Amniotic epithelial cell (primary cell): Measurements from ENCODE around the gene AKAP13.

Experiments
- DNase-seq: peaks from one replicate; pipeline ENCODE4 v3.0.0-alpha.2; 2010; ENCODE audit warnings: low read depth

The AKAP13 gene

GRCh38 chr15:85386261-85386660 is 5.9 kb downstream of the AKAP13 start:
- DNase-seq = no peak

DNA sequence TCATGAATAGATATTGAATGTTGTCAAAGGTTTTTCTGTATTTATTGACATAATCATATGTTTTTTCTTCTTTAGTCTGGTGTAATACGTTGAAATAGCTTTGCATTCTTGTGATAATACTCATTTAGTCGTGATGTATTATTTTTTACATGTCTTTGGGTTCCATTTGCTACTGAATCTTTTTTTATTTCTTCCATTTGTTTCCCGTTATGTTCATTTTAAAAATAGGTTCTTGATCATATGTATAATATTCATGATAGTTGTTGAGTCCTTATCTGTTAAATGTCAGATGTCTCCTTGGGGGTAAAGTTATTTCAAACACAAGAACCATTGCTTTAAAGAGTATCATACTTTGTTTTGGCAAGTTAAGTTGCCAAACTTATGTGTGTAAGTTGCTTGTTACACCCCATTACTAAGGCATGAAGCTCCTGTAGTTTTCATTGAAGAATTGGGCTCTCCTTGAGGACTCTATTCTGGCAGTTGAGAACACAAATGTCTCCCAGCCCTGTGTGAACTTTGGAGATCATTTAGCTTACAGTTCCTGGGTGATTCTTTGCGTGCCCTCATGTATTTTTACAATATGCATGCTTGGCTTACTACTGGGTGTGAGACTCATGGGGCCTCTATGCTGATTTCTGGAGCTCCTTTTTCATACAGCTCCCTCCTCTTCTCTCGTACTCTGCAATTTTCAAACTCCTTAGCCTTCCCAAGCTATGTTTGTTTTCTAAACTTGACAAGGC is 8.3 kb downstream of the AKAP13 start:
- DNase-seq = no peak

GRCh38 chr15:85389306-85389650 is 8.9 kb downstream of the AKAP13 start:
- no peak for DNase-seq

- no peak for DNase-seq
These were observed 9.4 kb downstream of the AKAP13 start for GRCh38 chr15:85389772-85390171.

DNA sequence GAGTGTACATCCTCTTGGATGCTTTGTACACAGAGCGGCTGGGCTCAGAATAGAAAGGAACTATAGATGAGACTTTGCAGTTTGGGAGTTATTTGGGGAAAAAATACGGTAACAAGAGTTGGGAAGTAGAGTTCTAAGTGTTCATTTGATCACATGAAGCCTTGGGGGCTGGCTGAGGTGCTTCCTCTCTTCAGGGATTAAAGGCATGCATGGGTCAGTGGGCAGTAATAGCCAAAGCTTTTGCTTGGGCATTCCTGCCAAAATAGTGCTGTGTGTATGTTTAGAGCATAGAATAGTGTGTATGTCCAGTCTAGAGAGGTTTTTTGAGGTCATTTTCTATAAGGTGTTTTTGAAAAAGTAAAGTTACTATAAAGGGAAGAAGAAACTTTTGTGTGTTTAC is 12.8 kb downstream of the AKAP13 start:
- no peak for DNase-seq

- DNase-seq = no peak
These were observed 14.3 kb downstream of the AKAP13 start for GRCh38 chr15:85394554-85395333.

GRCh38 chr15:85396554-85396953 is 16.2 kb downstream of the AKAP13 start:
- no peak for DNase-seq

- DNase-seq = no peak
These were observed 16.7 kb downstream of the AKAP13 start for GRCh38 chr15:85397151-85397550.

DNA sequence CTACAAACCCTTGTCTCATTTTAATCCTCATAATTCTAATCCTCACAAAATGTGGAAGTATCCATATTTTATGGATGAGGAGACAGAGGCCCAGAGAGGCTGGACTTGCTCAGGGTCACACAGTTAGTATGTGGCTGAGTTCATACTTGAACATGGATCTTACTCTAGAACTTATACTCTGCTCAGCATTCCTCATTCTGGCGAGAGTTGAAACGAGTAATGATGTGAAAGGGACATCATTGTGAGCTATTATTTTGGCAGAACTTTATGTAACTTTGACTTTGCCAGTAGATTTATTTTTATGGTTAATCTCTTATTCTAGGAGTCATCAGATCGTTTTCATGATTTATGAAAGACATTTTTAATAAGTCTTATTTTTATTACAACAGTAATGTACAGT is 17.5 kb downstream of the AKAP13 start:
- no peak for DNase-seq

- DNase-seq = no peak
These were observed 18.4 kb downstream of the AKAP13 start for GRCh38 chr15:85398822-85399221.

DNA sequence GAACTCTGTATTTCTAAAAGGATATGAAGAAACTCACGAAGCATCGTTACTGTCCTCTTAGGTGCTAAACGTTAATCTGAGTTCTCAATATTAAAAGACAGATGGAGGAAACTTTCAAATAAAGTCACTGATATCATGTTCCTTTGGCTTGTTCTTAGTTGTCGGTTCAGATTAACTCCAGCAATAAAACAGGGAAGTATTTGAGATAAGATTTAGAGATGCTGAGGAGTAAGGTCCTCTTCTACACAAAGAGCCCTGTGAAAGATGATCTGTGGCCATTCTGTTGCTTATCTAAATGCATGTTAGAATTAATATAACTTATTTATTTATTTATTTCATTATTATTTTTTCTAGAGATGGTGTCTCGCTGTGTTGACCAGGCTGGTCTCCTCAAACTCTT is 19.2 kb downstream of the AKAP13 start:
- DNase-seq = no peak

GRCh38 chr15:85400606-85401005 is 20.2 kb downstream of the AKAP13 start:
- no peak for DNase-seq

DNA sequence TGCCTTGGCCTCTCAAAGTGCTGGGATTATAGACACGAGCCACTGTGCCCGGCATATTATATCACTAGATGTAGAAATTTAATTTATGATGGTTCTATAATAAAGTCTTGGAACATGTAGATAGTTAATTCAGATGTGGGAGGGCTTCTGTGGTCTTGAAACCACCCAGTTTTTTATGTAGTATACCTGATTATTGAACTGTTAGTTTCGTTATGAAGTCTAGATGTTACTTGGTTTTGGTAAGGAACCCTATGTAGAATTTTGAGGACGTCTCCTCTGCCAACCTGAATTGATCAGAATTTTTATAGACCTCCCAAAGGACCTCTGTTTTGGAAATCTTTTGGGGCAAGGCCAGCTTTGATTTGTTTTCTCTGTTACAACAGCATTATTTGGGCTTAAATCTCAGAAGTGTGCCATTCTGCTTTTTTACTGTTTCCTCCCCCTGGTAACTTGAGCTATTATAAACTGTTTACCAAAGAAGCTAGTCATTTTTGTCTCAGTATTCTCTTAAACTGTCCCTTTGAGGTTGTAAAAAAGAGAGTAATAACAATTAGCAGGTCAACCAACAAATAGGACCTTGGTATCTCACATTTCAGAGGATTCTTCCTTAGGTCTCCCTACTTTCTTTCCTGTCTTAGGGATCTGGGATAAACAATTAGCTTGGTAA is 20.8 kb downstream of the AKAP13 start:
- DNase-seq = no peak

- no peak for DNase-seq
These were observed 21.9 kb downstream of the AKAP13 start for GRCh38 chr15:85402195-85402881.

DNA sequence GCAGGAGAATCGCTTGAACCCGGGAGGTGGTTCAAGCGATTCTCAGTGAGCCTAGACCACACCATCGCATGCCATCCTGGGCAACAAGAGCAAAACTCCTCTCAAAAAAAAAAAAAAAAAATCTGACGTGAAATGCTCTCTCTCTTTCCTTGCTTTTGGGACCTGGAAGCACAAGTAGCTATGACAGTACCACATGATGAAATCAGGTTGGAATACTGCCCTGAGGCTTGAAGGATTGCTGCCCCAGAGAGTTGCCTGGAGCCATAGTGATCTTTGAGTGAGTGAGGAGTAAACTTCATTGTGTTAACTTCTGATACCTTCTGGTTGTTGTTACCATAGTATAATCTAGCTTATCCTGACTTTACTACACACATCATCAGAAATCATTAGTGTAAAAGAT is 23.3 kb downstream of the AKAP13 start:
- peak; percentile 55 for DNase-seq

GRCh38 chr15:85404176-85404917 is 23.9 kb downstream of the AKAP13 start:
- DNase-seq = no peak

DNA sequence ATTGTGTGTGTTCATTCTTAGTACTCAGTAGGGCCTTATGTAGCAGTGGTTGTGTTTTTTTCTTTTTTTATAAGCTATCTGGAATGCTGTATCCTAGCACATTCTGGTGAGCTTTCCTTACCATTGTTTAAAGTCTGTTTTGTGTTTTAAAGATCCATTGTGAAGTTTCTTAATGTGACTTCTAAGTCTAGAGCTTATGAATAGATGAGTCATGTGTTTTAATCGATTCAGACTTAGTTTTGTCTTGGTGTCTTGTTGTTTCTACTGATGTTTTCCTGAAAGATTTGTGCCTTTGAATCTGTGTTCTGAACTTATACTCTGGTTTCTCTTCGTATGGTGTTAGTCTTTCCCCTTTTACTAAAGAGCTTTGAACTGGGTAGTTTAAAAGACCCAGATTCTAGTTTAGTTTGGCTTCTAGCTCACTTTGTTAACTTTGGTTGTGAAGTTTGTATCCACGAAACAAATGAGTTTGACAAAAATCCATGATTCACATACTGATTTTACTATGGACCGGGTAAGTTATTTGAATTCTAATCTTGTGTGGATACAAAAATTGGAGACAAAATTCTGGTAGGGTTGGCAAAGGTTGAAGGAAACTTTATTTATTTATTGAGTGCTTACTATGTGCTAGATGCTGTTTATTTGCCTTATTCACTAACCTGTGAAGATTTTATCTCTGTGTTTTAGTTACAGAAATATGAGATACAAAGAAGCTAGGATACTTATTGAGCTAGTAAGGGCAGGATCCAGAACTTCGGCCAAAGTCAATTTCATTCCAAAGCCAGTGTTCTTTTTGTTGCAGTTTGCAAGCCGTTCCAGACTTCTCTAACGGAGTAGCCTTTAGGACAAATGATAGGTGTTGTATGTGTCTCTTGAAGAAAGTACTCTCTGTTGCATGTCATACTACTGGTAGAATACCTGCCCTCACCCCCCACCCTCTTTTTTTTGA is 24.8 kb downstream of the AKAP13 start:
- DNase-seq = no peak

DNA sequence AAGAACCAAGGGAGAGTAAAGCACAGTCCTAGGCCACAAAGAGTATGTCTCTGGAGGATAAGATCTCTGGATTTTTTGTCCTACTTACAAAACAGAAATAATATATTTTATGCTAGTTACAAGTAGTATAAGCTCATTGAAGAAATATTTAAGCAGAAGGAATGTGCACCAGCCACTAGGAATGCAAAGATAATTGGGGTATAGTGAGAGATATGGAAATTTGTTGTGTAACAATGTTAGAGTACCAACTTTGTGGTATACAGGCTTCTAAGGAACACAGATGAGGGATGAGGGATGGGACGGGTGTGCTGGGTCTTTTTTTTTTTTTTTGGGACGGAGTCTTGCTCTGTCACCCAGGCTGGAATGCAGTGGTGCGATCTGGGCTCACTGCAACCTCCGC is 26.5 kb downstream of the AKAP13 start:
- DNase-seq = peak; percentile 87

- DNase-seq = peak; percentile 91
These were observed 27.2 kb downstream of the AKAP13 start for GRCh38 chr15:85407421-85408269.

DNA sequence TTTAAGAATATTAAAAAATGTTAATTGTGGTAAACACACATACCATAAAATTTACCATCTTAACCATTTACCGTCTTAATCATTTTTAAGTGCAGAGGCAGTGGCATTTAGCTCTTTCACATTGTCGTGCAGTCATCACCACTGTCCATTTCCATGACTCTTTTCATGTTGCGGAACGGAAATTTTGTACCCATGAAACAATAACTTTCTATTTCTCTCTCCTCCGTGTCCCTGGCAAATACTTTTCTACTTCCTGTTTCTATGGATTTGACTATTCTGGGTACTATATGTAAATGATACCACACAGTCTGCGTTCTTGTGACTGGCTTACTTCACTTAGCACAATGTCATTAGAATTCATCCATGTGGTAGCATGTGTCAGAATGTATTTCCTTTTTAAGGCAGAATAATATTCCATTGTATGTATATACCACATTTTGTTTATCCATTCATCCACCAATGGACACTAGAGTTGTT is 27.9 kb downstream of the AKAP13 start:
- no peak for DNase-seq
